Endodermal cell (in vitro differentiated cells): ENCODE measurements around the gene SMYD3. TPM values are rescaled to one million over a fixed set of nuclear protein-coding genes. Genes with fewer than 3 reads are reported as not detected.

ENCODE experiments used
- DNase-seq: peaks from one replicate; pipeline ENCODE4 v3.0.0-alpha.2; 2017
- H3K27ac ChIP-seq: 2 replicates; pipeline ENCODE4 v1.5.1; 2013; ENCODE audit warnings: mild to moderate bottlenecking, low read depth, low read length, moderate library complexity
- H3K27me3 ChIP-seq: 2 replicates; pipeline ENCODE4 v1.6.1; 2013; ENCODE audit warnings: mild to moderate bottlenecking, low read length, moderate library complexity; ENCODE audit not compliant: insufficient read depth, control insufficient read depth, poor library complexity, severe bottlenecking
- H3K36me3 ChIP-seq: 2 replicates; pipeline ENCODE4 v1.7.0; 2013; ENCODE audit warnings: mild to moderate bottlenecking, low read length, moderate library complexity; ENCODE audit not compliant: control insufficient read depth, insufficient read depth
- H3K4me1 ChIP-seq: one replicate; pipeline ENCODE4 v1.7.0; 2013; ENCODE audit warnings: low read length; ENCODE audit not compliant: control insufficient read depth, insufficient read depth
- H3K4me3 ChIP-seq: 2 replicates; pipeline ENCODE4 v1.5.1; 2013; ENCODE audit warnings: mild to moderate bottlenecking, low read length, moderate library complexity
- H3K9ac ChIP-seq: 2 replicates; pipeline ENCODE4 v1.6.1; 2013; ENCODE audit warnings: mild to moderate bottlenecking, low read length, moderate library complexity; ENCODE audit not compliant: poor library complexity, severe bottlenecking; ENCODE audit errors: extremely low read depth
- H3K9me3 ChIP-seq: 2 replicates; pipeline ENCODE4 v1.6.1; 2013; ENCODE audit warnings: mild to moderate bottlenecking, low read length, moderate library complexity; ENCODE audit not compliant: control insufficient read depth
- H3K27ac Mint-ChIP-seq: 2 replicates; pipeline ENCODE4 v1.8.0; 2020; ENCODE audit warnings: mixed read lengths
- H3K27me3 Mint-ChIP-seq: 2 replicates; pipeline ENCODE4 v1.8.0; 2021; ENCODE audit warnings: mild to moderate bottlenecking, mixed read lengths; ENCODE audit not compliant: insufficient read depth
- H3K36me3 Mint-ChIP-seq: 2 replicates; pipeline ENCODE4 v1.8.0; 2020; ENCODE audit warnings: low read depth, mixed read lengths
- H3K4me1 Mint-ChIP-seq: 2 replicates; pipeline ENCODE4 v1.8.0; 2020; ENCODE audit warnings: mixed read lengths
- H3K4me3 Mint-ChIP-seq: 2 replicates; pipeline ENCODE4 v1.8.0; 2020; ENCODE audit warnings: mild to moderate bottlenecking, moderate library complexity, mixed read lengths
- H3K9me3 Mint-ChIP-seq: 2 replicates; pipeline ENCODE4 v1.8.0; 2020; ENCODE audit warnings: mild to moderate bottlenecking, mixed read lengths
- WGBS, 2 experiments: methylation state at CpG; one replicate each; pipeline versions ENCODE4 v1.1.5 to v1.1.7; 2013; ENCODE audit warnings: missing lambda C conversion rate in 2 of 2, mixed read lengths in 1 of 2; ENCODE audit not compliant: insufficient coverage in 1 of 2, insufficient read length in 1 of 2; 5-methylcytosine and 5-hydroxymethylcytosine counted together
- total RNA-seq, 2 donors: library from RNA; stranded (reverse); fragmentation: NEBNext Ultra II Directional in 1 of 2; extraction: Animal tissue kit (Norgen Biotek cat#: 25700) in 1 of 2; gene quantifications; 2 replicates in 1 of 2; 3 replicates in 1 of 2; pipeline ENCODE4 v1.2.1, GENCODE V29; 2021
- TF ChIP-seq, protein P1 (sequence below): fragments of 200-600 bp; sonication (generic); conservative IDR thresholded peaks from 2 replicates; pipeline ENCODE4 v1.5.0; 2021; ENCODE audit warnings: antibody characterized with exemption, mild to moderate bottlenecking

Gene SMYD3
- total RNA-seq, 2 donors from 2014 or later: 32.3 to 45.8 TPM

DNA sequence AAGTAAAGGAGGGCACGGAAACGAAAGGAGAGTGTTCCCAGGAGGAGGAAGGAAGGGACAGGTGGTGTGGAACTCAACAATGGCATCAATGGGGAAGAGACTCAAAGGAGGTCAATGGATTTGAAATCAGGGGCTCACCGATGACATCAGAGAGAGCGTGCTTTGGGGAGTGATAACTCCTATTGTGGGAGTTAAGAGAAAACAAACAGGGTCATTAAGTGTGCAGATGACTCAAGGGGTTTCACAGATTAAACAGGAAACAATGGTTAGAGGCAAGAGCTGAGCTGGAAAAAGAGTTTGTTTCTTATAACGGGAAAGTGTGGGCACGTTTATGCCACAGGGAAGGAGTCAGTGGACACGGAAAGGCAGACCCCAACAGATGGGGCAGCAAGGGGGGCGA, 629.1 kb downstream of the SMYD3 start:
- no peak overlapping the region for H3K27ac Mint-ChIP-seq
- H3K9me3 Mint-ChIP-seq: peaks cover 3% of the 10 kb centered on the region
- Histone ChIP-seq H3K4me1 (no peaks in the 10 kb centered on the region), H3K9me3 (peaks cover 15% of the 10 kb centered on the region), H3K27me3 (no peaks in the 10 kb centered on the region), H3K4me3 (no peak overlapping the region), H3K9ac (no peak overlapping the region), H3K27ac (no peak overlapping the region), H3K36me3 (no peaks in the 10 kb centered on the region)
- H3K36me3 Mint-ChIP-seq: peaks cover 3% of the 10 kb centered on the region
- TF ChIP-seq, protein P1, sequence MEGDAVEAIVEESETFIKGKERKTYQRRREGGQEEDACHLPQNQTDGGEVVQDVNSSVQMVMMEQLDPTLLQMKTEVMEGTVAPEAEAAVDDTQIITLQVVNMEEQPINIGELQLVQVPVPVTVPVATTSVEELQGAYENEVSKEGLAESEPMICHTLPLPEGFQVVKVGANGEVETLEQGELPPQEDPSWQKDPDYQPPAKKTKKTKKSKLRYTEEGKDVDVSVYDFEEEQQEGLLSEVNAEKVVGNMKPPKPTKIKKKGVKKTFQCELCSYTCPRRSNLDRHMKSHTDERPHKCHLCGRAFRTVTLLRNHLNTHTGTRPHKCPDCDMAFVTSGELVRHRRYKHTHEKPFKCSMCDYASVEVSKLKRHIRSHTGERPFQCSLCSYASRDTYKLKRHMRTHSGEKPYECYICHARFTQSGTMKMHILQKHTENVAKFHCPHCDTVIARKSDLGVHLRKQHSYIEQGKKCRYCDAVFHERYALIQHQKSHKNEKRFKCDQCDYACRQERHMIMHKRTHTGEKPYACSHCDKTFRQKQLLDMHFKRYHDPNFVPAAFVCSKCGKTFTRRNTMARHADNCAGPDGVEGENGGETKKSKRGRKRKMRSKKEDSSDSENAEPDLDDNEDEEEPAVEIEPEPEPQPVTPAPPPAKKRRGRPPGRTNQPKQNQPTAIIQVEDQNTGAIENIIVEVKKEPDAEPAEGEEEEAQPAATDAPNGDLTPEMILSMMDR: no peak
- no peaks in the 10 kb centered on the region for H3K27me3 Mint-ChIP-seq
- H3K4me1 Mint-ChIP-seq: no peaks in the 10 kb centered on the region
- DNase-seq: no peak
- no peak overlapping the region for H3K4me3 Mint-ChIP-seq
- 76 to 79% methylated on average over 7 to 8 of the region's 8 CpGs for WGBS, 2 experiments

GRCh38 chr1:245876586-245876985, 630.5 kb downstream of the SMYD3 start:
- no peak overlapping the region for H3K27ac ChIP-seq
- no peak overlapping the region for H3K4me3 Mint-ChIP-seq
- no peak overlapping the region for H3K9ac ChIP-seq
- peaks cover 3% of the 10 kb centered on the region for H3K9me3 Mint-ChIP-seq
- no peaks in the 10 kb centered on the region for H3K27me3 Mint-ChIP-seq
- no peaks in the 10 kb centered on the region for H3K36me3 ChIP-seq
- WGBS, 2 experiments: 75 to 76% methylated on average over 4 to 5 of the region's 5 CpGs
- peaks cover 15% of the 10 kb centered on the region for H3K9me3 ChIP-seq
- no peaks in the 10 kb centered on the region for H3K4me1 Mint-ChIP-seq
- TF ChIP-seq, protein P1: no peak
- peaks cover 3% of the 10 kb centered on the region for H3K36me3 Mint-ChIP-seq
- no peaks in the 10 kb centered on the region for H3K27me3 ChIP-seq
- H3K27ac Mint-ChIP-seq: no peak overlapping the region
- DNase-seq: no peak
- H3K4me1 ChIP-seq: no peaks in the 10 kb centered on the region
- no peak overlapping the region for H3K4me3 ChIP-seq

- Histone ChIP-seq H3K27ac (no peak overlapping the region), H3K9ac (no peak overlapping the region), H3K36me3 (no peaks in the 10 kb centered on the region), H3K4me3 (no peak overlapping the region), H3K9me3 (peaks cover 15% of the 10 kb centered on the region), H3K4me1 (no peaks in the 10 kb centered on the region), H3K27me3 (no peaks in the 10 kb centered on the region)
- peaks cover 3% of the 10 kb centered on the region for H3K9me3 Mint-ChIP-seq
- H3K4me3 Mint-ChIP-seq: no peak overlapping the region
- DNase-seq: no peak
- peaks cover 3% of the 10 kb centered on the region for H3K36me3 Mint-ChIP-seq
- H3K27me3 Mint-ChIP-seq: no peaks in the 10 kb centered on the region
- 60% methylated on average over 4 of the region's 4 CpGs; no CpG with 5 or more reads in 1 of the 2 experiments for WGBS, 2 experiments
- no peaks in the 10 kb centered on the region for H3K4me1 Mint-ChIP-seq
- no peak overlapping the region for H3K27ac Mint-ChIP-seq
- TF ChIP-seq, protein P1: no peak
These were observed 631.4 kb downstream of the SMYD3 start for GRCh38 chr1:245875581-245876261.
